GM11168 (cell line): ENCODE results near the gene EGFL7.

Source experiments
- in situ Hi-C: fragments of 300-500 bp; cut with MboI; formaldehyde crosslinking; loops from one replicate; pipeline ENCODE4 v1.12.0; 2022; ENCODE audit warnings: low sequenced_read_pairs; ENCODE audit not compliant: unreplicated experiment

Gene EGFL7

GRCh38 chr9:136712690-136713544, 50.2 kb downstream of the EGFL7 start:
- in situ Hi-C loops, result no loop called here

- in situ Hi-C loops, result no loop called here
Observed at GRCh38 chr9:136713550-136713949, 50.8 kb downstream of the EGFL7 start.

GRCh38 chr9:136714096-136714892, 51.6 kb downstream of the EGFL7 start:
- in situ Hi-C loops, result no loop called here

GRCh38 chr9:136714893-136715274, 52.2 kb downstream of the EGFL7 start:
- in situ Hi-C loops, result no loop called here

GRCh38 chr9:136717399-136717798, 54.7 kb downstream of the EGFL7 start:
- in situ Hi-C loops, result no loop called here

- in situ Hi-C loops, result no loop called here
Observed at GRCh38 chr9:136718345-136719194, 55.9 kb downstream of the EGFL7 start.

- in situ Hi-C loops, result no loop called here
Observed at GRCh38 chr9:136719195-136719880, 56.6 kb downstream of the EGFL7 start.

GRCh38 chr9:136720251-136720897, 57.7 kb downstream of the EGFL7 start:
- in situ Hi-C loops, result no loop called here

GRCh38 chr9:136720898-136721338, 58.2 kb downstream of the EGFL7 start:
- in situ Hi-C loops, result no loop called here

GRCh38 chr9:136721339-136722092, 58.8 kb downstream of the EGFL7 start:
- in situ Hi-C loops, result no loop called here
